Mucosa of stomach (tissue), 1 donor: ENCODE data around the gene ACY1.

Experiments
- H3K27me3 ChIP-seq: one replicate; pipeline ENCODE4 v1.7.0; 2013; ENCODE audit warnings: mild to moderate bottlenecking, low read length; ENCODE audit not compliant: control insufficient read depth, insufficient read depth
- H3K36me3 ChIP-seq: one replicate; pipeline ENCODE4 v1.7.0; 2013; ENCODE audit warnings: low read length; ENCODE audit not compliant: control insufficient read depth, insufficient read depth
- H3K4me1 ChIP-seq: one replicate; pipeline ENCODE4 v1.7.0; 2013; ENCODE audit warnings: mild to moderate bottlenecking, low read length; ENCODE audit not compliant: control insufficient read depth, insufficient read depth
- H3K4me3 ChIP-seq: one replicate; pipeline ENCODE4 v1.7.0; 2013; ENCODE audit warnings: low read length
- H3K9ac ChIP-seq: one replicate; pipeline ENCODE4 v1.7.0; 2013; ENCODE audit warnings: mild to moderate bottlenecking, low read length, moderate library complexity
- H3K9me3 ChIP-seq: one replicate; pipeline ENCODE4 v1.7.0; 2013; ENCODE audit warnings: mild to moderate bottlenecking, low read length, moderate library complexity; ENCODE audit not compliant: control insufficient read depth
- donor health status: Pancreatic carcinoma.

The ACY1 gene

GRCh38 chr3:51969841-51970240 is 13.5 kb upstream of the ACY1 start:
- Histone ChIP-seq H3K4me3 (no peak overlapping the region), H3K27me3 (no peaks in the 10 kb centered on the region), H3K4me1 (peaks cover 50% of the 10 kb centered on the region), H3K9me3 (no peaks in the 10 kb centered on the region), H3K36me3 (no peaks in the 10 kb centered on the region), H3K9ac (no peak overlapping the region)

- Histone ChIP-seq H3K36me3 (no peaks in the 10 kb centered on the region), H3K9ac (no peak overlapping the region), H3K4me1 (peaks cover 50% of the 10 kb centered on the region), H3K9me3 (no peaks in the 10 kb centered on the region), H3K27me3 (no peaks in the 10 kb centered on the region), H3K4me3 (no peak overlapping the region)
Measured at GRCh38 chr3:51970606-51971300, 12.6 kb upstream of the ACY1 start.

- Histone ChIP-seq H3K36me3 (no peaks in the 10 kb centered on the region), H3K4me3 (no peak overlapping the region), H3K9ac (no peak overlapping the region), H3K9me3 (no peaks in the 10 kb centered on the region), H3K27me3 (no peaks in the 10 kb centered on the region), H3K4me1 (peaks cover 48% of the 10 kb centered on the region)
Measured at GRCh38 chr3:51971350-51971749, 12.0 kb upstream of the ACY1 start.

GRCh38 chr3:51974277-51974962 is 8.9 kb upstream of the ACY1 start:
- H3K4me1 ChIP-seq: peaks cover 30% of the 10 kb centered on the region
- H3K36me3 ChIP-seq: no peaks in the 10 kb centered on the region
- H3K4me3 ChIP-seq: peak overlapping the region; percentile 96
- no peaks in the 10 kb centered on the region for H3K27me3 ChIP-seq
- peak overlapping the region; percentile 95 for H3K9ac ChIP-seq
- H3K9me3 ChIP-seq: no peaks in the 10 kb centered on the region

GRCh38 chr3:51974963-51975851 is 8.1 kb upstream of the ACY1 start, which contains the start of gene ABHD14A:
ABHD14A (plus strand) TSS chr3:51975064; CDS start chr3:51975136, 72 bp downstream.
- Histone ChIP-seq H3K9ac (peak within 1 kb of the TSS; percentile 95), H3K4me3 (peak within 1 kb of the TSS; percentile 96), H3K36me3 (no peaks in the 10 kb centered on the region), H3K27me3 (no peaks in the 10 kb centered on the region), H3K9me3 (no peaks in the 10 kb centered on the region), H3K4me1 (peaks cover 29% of the 10 kb centered on the region)

GRCh38 chr3:51975852-51976549 is 7.3 kb upstream of the ACY1 start:
- Histone ChIP-seq H3K9ac (no peak overlapping the region), H3K4me1 (peaks cover 25% of the 10 kb centered on the region), H3K4me3 (peak overlapping the region; percentile 96), H3K27me3 (no peaks in the 10 kb centered on the region), H3K36me3 (no peaks in the 10 kb centered on the region), H3K9me3 (no peaks in the 10 kb centered on the region)

GRCh38 chr3:51977446-51978142 is 5.7 kb upstream of the ACY1 start:
- H3K9me3 ChIP-seq: no peaks in the 10 kb centered on the region
- no peak overlapping the region for H3K4me3 ChIP-seq
- no peak overlapping the region for H3K9ac ChIP-seq
- H3K36me3 ChIP-seq: no peaks in the 10 kb centered on the region
- peaks cover 32% of the 10 kb centered on the region for H3K4me1 ChIP-seq
- H3K27me3 ChIP-seq: no peaks in the 10 kb centered on the region

GRCh38 chr3:51978143-51978502 is 5.2 kb upstream of the ACY1 start:
- H3K9ac ChIP-seq: no peak overlapping the region
- H3K36me3 ChIP-seq: no peaks in the 10 kb centered on the region
- peaks cover 32% of the 10 kb centered on the region for H3K4me1 ChIP-seq
- H3K9me3 ChIP-seq: no peaks in the 10 kb centered on the region
- no peak overlapping the region for H3K4me3 ChIP-seq
- no peaks in the 10 kb centered on the region for H3K27me3 ChIP-seq

GRCh38 chr3:51980253-51980652 is 3.1 kb upstream of the ACY1 start:
- no peaks in the 10 kb centered on the region for H3K27me3 ChIP-seq
- no peaks in the 10 kb centered on the region for H3K9me3 ChIP-seq
- H3K4me3 ChIP-seq: no peak overlapping the region
- peak overlapping the region; percentile 47 for H3K9ac ChIP-seq
- H3K36me3 ChIP-seq: no peaks in the 10 kb centered on the region
- peaks cover 35% of the 10 kb centered on the region for H3K4me1 ChIP-seq

GRCh38 chr3:51982352-51982837 is 940 bp upstream of the ACY1 start:
- Histone ChIP-seq H3K36me3 (no peaks in the 10 kb centered on the region), H3K9me3 (no peaks in the 10 kb centered on the region), H3K27me3 (no peaks in the 10 kb centered on the region), H3K4me1 (peaks cover 44% of the 10 kb centered on the region), H3K4me3 (peak overlapping the region; percentile 69), H3K9ac (peak overlapping the region; percentile 77)
